NCI-H460 (cell line): ENCODE results near the gene ITGB2. TPM values are rescaled to one million over a fixed set of nuclear protein-coding genes. Genes with fewer than 3 reads are reported as not detected.
"Not testable (repeated sequence)": the region's sequence is repeated elsewhere in the genome, so short reads cannot be mapped to it uniquely, and the experiment has no call there.

Source experiments
- DNase-seq: peaks from one replicate; pipeline ENCODE4 v3.0.0-alpha.2; 2016; ENCODE audit warnings: low read depth; ENCODE audit errors: extremely low read depth
- total RNA-seq: library from RNA; depleted of rRNA; stranded (reverse); fragments of >200 nt; shearing (Covaris generic); gene quantifications from 2 replicates; pipeline ENCODE4 v1.2.3, GENCODE V29; 2014

ITGB2 gene
- total RNA-seq, 1 experiment from 2014 or later = 0.92 TPM

DNA sequence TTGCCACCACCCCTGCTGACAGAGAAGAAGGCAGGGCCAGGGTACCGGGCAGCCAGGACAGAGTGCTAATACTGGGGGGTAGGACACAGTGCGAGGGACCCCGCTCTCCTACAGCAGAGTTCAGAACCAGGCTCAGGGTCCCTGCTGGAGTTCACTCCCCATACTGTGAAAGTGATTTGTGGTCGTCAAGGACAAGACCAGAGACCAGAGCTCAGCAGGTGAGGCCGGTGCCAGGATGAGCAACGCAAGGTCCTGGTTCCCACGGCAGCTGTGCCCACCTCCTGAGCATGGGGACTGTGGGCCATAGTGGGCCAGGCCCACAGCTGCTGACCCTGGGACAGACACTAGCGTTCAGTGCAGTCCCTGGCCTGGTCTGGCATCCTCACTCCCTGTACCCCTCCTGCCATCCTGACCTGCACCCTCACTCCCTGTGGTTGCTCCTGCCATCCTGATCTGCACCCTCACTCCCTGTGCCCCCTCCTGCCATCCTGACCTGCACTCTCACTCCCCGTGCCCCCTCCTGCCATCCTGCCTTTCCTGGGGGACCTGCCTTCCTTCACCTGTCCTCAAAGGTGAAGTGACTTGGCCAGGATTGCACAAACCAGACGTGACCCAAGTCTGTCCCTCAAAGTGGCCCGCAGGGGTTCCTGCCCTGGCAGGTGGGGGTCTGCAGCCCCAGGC, 33.4 kb downstream of the ITGB2 start:
- DNase-seq = no peak

DNA sequence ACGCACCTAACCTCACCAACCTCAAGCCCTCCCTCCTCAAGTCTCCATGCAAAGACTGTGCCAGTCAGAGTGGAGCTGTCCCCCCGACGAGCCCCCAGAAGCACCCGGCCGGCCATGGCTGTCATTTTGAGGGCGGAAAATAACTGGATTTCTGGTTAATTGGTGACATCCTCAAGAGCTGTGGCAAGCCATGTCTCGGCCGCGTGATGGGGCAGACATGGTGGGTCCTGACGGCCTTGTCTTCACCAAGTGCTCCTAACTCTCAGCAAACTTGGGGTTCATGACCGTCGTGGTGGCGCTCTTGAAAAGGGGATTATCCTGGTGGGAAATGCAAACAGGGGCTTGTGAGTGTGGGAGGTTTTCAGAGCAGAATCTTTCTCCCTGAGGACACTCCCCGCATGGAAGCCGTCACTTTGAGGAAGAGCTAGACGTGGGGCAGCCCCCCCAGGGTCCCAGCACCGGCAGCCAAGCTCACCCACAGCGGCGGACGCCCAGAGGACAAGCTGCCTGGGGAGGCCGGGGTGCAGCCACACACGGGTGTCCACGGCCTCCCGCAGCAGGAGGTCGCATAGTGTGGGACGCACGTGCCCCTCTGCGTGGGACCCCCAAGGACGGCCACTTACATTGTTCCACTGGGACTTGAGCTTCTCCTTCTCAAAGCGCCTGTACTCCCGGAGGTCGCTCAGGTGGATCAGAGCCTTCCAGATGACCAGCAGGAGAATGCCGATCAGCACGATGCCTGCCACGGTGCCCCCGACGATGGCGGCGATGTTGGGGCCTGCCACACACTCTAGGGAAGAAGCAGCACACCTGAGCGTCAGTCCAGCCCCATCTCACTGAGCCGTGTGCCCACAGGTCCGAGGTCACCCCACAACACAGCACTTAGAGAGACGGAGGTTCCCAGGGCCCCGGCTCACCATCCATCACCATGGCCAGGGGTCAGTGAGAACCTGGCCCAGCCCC, 34.3 kb downstream of the ITGB2 start:
- no peak for DNase-seq

DNA sequence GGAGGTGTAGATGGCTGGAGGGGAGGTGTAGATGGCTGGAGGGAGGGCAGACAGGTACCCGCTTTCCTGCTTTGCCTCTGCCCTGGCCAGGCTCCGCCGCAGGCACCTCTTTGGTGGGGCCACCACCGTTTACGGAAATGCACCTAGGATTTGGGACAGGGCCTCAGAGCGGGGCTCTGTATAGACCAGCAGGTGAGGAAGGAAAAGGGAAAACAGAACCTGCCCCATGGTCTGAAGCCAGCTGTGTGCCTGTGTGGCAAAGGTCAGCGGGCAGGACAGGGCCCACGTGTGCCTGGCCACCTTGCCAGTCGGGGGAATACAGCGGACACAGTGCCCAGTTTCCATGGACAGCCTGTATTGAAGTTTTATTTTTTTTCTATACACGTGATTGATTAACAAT, 35.1 kb downstream of the ITGB2 start:
- DNase-seq = no peak

DNA sequence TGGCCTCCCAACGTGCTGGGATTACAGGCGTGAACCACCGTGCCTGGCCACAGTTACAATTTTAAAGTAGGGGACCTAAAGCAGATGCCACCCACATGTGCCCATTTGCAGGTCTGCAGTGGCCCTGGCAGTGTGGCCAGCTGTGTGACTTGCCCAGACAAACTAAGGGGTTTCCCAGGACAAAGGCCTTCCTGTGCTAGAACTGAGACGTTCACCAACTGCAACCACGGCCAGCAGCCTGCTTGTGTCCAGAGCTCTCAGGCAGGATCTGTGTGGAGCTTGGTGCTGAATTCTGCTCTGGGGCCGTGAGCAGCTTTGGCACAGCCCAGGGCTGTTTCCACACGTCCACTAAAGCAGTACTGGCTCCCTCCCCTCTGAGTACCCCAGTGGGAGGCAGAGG, 36.6 kb downstream of the ITGB2 start:
- DNase-seq = no peak

DNA sequence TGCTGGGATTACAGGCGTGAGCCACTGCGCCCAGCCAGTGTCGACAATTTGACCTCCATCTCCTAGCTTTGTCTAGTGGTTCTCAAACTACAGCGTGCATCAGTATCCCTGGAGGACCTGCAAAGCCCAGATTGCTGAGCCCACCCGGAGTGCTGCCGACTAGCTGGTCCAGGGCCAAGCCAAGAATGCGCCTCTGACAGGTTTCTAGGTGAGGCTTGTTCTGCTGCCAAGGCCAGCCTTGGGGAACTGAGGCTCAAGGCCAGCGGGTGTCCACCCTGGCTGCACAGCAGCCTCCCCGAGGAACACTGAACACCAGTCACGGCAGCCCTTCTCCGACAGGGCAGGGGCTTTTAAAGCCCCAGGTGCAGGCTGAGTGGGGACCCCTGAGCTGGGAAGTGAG, 37.4 kb downstream of the ITGB2 start:
- DNase-seq = no peak

DNA sequence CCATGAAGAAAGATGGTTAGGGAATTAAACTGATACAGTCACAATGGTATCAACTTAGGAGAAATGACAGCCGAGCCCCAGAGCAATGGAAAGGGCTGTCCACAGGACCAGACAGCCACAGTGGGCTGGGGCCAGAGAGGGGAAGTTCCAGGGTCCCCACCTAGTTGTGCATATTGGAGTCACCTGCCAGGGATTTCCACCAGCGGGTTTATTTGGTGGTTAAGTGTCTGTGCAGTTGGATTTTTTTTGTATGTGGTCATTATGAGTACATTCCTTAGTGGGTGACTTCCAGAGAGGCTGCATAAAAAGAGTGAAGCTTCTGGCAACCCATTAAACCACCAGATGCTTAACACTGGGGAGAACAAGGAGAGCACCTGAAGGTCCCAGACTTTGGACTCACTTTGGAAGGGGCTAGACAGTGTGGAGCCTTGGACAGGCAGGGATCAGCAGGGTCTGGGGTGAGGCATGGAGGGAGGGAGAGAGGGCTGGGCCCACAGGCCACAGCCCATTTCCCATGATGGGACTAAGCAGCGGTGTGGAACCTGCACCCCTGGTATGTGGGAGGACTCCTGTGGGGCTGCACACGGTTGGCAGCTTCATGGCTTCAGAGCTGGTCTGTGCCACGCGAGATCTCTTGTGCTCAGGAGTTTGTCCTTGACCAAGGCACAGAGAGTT, 39.4 kb downstream of the ITGB2 start:
- DNase-seq = no peak

DNA sequence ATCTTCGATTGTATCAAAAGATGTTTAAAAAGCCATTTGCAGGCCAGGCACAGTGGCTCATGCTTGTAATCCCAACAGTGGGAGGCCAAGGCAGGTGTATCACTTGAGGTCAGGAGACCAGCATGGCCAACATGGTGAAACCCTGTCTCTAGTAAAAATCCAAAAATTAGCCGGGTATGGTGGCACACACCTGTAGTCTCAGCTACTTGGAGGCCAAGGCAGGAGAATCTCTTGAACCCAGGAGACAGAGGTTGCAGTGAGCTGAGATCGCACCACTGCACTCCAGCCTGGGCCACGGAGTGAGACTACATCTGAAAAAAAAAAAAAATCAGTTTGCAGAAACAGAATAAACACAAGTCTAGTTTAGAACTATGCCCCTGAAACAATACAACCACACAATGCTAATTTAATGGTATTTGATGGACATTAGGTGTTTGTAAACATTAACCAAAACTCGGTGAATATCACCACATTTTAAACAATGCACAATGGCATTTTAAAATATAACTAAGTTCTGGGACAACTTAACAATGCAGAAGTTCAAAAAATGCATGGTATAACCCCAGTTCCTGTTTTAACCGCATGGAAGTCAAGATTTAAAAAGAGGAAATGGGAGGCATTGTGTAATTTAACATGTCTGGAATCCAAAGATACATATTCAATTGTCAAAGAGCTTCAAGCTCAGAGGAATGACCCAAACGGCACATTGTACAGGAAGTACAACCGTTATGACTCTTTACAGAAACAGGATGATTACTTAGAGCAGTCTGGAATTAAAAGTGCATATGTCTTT, 40.1 kb downstream of the ITGB2 start:
- no peak for DNase-seq

DNA sequence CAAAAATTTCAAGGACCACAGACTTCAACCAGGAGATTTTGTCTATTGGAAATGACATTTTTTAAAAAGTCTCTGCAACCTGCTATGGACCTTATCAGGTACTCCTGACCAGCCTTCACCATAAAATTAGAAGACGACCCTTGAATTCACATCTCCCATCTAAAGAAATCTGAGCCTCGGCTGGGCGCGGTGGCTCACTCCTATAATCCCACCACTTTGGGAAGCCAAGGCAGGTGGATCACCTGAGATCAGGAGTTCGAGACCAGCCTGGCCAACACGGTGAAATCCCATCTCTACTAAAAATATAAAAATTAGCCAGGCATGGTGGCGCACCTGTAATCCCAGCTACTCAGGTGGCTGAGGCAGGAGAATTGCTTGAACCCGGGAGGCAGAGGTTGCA, 41.5 kb downstream of the ITGB2 start:
- not testable (repeated sequence) for DNase-seq

DNA sequence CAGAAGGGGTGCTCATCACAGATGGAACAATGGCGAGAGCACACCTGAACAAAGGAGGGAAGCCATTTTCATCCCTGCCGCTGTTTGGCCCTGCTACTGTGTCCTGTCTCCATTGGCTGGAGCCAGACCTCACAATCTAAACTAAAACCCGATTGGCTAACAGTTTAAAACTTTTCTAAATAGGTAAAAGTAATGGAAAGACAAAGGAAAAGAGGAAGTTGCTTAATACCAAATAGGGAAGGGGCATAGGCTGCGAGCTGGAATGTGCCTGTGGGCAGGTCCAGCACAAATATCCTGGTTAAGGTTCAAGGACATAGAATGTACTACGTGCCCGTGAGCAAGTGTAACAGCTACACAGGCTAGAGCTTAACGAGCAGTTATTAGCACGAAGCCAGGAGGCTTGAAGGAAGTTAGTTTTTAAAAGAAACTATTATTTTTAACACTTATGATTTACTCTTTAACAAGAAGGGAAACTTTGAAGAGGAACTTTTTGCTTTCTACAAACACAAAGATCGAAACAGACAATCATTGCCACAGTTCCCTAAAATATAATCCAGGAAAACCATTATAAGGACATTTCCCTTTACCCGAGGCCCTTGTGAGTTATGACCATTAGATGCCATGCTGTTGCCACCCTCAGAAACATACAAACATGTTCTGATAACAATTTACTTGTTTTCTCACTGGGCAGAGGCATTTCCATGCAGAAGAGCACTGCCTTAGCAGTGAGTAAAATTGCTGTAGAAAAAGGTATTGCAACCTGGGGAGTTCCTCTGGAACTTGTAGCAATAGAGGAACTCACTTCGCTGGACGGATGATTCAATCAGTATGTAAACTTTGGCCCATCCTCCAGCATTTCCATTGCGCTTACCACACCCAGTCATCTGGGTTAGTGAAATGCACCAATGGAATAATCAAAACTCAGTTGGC, 42.4 kb downstream of the ITGB2 start:
- DNase-seq = peak; percentile 62

DNA sequence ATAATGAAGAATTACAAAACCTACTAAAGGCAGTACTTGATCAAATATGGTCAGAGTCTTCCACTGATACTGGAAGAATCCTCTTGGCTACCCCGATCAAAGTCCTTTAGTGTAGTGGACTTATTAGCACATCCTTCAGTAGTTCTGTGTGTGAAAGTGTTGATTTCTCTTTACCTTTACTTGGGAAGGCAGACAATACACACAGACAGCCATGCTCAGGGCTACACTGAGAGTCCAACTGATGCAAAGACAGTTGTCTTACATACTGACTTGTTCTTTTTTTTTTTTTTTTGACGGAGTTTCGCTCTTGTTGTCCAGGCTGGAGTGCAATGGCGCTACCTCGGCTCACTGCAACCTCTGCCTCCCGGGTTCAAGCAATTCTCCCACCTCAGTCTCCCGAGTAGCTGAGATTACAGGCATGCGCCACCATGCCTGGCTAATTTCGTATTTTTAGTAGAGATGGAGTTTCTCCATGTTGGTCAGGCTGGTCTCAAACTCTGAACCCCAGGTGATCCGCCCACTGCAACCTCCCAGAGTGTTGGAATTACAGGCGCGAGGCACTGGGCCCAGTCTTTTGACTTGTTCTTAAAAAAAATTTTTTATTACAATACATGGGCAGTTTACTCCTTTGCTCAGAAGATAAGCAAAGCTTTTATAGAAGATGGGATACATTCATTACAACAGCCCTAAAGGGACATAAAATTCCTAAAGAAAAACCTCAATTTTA, 43.7 kb downstream of the ITGB2 start:
- no peak for DNase-seq

DNA sequence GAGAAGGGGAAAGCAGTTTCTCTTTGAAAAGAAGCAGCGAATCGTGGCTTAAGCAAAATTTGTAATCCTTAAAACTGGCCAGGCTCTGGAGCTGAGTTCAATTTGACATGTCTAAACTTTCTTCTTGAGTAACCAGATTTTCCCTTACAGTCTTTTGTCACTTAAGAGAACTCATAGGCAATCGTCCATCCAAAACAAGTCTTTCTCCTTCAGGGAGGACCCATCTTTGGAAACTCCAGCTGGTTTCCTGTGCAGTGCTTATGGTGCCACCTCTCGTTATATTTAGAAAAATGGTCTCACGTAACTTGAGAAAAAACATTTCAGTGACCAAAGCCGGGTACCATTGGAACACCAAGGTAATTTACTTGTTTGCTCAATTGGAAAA, 45.4 kb downstream of the ITGB2 start:
- peak; percentile 26 for DNase-seq

DNA sequence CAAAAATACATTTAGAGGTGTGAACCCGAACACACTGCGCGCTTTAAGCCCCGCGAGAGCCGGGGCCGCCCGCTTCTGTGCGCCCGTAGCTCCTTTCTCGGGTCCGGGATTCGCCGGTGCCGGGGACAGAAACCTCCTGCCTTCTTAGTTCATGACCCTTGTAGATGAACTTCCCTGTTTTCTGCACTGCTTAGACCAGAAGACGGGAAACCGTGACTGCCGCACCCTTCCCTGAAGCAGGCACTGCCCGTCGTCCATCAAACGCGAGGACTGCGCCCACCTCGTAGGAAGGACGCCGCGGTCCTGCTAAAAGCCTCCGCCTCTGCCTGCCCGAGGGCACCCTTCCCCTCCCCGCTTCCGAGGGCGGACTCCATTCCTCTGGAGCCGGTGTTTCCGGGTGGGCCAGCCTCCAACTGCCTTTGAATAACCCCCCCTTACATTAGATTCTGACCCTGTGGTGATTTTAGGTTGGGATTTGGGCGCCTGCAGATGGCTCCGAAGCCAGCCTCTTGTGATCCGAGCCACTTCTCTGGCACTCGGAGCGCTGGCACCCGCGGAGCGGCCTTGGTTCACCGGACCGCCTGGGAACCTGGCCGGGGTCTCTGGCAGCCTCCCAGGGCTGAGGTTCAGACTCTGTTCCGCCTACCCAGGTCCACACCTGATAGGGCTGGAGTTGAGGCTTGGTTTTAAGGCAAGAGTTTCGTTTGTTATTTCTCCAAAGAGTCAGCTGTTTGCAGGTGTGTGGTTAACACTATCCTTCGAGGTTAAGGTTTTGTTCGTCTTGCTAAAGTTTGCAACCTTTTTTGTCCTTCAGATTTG, 46.0 kb downstream of the ITGB2 start:
- DNase-seq = no peak

DNA sequence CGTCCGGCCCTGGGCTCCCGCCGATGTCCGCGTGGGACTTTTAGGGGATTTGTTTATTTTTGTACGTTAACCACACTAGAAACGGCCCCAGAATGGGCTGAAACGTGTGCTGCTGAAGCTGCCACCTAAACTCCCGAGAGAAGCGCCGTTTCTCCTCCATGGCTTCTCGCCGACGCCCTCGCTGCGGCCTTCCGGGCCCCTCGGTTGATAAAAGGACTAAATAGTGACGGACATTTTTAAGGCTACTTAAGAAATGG, 46.5 kb downstream of the ITGB2 start:
- DNase-seq = no peak

DNA sequence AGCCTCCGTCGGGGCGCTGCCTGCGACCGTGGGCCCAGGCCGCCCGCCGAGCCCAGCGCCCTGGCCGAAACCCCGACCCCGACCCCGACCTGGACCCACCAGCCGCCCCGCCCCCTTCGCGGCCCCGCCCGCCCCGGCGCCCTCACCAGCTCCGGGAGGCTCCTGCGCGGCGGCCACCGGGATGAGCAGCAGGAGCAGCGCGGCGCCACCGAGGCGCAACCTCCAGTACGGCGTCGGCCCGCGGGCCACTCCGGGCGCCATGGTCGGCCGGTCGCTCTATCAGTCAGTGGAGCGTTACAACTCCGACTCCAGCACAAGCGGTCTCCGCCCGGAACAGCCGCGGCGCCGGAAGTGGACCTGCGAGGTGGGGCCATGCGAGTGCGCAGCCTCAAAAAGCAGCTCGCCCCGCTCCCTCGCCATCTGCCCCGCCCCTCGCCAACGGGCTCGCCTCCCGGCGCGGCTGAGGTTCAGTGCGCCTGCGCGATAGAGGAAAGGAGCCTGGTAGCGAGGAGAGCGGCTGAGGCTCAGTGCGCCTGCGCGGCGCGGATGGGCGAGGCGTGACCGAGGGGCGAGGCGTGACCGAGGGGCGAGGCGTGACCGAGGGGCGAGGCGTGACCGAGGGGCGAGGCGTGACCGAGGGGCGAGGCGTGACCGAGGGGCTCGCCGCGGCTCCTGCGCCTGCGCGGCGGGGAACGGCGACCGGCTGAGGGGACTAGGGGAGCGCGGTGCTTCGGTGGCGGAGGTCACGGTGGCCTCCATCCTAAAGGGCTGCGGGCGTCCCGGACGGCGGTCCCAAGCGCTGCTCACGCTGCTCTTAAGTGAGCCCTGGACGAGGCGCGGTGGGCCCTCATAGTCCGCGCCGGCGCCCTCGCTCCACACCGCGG, 47.1 kb downstream of the ITGB2 start, which contains the start of gene PTTG1IP:
TSS of gene PTTG1IP (minus strand) at position 335 of the 884 bp plus-strand sequence. CDS start at position 261, 74 bp downstream.
- DNase-seq = peak; percentile 95

DNA sequence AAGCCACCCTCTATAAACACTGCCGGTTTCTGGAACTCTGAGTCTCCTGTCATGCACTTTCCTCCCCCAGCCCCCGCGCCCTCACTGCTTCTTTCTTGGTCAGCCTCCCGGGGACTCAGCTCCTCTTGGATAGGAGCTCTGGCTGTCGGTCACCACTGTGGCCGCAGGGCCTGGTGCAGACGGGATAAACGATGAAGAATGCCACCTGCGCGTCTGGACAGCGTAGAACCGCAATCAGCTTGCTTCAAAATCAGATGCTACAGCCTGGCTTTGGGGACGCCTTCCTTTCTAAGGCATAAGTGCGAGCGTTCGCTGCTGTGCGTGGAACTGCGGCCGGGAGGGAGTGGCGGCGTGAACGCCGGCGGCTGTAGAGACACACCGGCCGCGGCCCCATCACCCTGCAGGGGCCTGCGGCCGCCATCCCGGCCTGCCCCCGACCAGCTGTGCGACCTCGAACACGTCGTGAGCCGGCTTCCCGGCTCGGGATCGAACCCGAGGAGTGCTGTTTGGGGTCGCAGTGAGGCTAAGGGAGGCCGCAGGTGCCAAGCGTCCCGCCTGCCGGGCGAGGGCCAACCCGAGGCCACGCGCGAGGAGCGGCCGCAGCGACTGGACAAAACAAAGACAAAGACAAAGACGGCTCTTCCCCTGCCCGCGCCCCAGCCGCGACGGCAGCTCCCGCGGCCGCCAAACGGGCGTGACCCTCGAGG, 47.9 kb downstream of the ITGB2 start:
- DNase-seq = no peak

DNA sequence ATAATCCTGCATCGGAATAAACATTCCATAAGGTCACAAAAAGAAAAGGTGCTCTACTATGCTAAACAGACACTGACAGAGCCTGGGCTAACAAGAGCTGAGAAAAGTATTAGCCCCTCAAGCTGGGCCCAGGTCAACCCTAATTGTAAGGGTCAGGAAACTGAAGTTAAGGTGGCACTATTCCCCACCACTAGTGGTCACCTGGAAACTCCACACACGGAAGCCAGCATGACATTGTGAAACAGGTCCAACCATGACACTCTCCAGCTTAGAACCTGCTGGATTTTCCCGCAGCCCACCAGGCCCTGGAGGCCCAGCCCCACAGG, 48.4 kb downstream of the ITGB2 start:
- DNase-seq = no peak
